Activated CD4-positive, alpha-beta T cell treated with anti-CD3 and anti-CD28 coated beads for 4 hours (primary cell): ENCODE measurements around the gene HNRNPA0.

Source experiments
- DNase-seq, 2 donors: peaks; one replicate each; pipeline ENCODE4 v3.0.0-alpha.2; 2020

The HNRNPA0 gene

DNA sequence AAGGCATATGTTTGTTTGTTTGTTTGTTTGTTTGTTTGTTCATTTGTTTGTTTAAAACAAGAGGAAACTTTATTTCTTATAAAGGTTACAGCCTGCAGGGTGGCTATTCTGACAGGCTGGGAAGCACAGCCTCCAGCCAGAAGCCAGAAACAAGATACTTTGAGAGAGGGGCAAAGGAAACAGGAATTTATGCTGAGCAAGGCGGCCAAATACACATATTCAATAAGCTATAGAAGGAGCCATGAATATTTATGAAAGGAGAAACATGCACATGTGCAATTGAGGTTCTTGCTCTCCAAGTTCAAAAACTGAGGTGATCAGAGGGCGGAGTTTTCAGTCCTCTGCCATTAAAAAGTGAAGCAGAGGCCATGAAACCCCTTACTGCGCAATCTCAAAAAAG, 37.8 kb downstream of the HNRNPA0 start:
- DNase-seq: no peak

- no peak for DNase-seq
These were observed 38.7 kb downstream of the HNRNPA0 start for GRCh38 chr5:137715456-137715855.

- DNase-seq: no peak
These were observed 39.2 kb downstream of the HNRNPA0 start for GRCh38 chr5:137714946-137715345.

GRCh38 chr5:137714494-137714893, 39.7 kb downstream of the HNRNPA0 start:
- no peak for DNase-seq

DNA sequence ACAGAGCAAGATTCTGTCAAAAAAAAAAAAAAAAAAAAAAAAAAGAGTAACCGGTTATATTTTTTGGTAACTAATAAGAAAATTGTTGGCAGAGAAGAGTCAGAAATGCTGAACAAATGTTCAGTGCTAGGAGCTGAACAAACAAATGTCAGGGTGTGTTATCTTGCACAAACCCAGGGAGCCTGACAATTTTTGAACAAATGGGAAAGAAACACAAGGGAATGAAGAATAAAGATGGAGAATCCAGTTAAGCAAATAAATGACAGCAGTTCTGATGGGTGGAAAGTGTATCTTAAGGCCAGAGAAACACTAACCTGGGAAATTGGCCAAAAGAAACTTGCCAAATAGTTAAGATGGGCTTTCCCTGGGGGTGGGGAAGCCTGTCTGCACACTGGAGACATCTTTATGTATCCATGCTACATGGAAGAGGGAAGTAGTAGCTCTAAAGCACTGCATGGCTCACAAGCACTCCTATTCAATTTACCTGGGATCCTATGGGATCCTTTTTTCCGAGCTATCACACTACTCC, 42.0 kb downstream of the HNRNPA0 start:
- DNase-seq: no peak

DNA sequence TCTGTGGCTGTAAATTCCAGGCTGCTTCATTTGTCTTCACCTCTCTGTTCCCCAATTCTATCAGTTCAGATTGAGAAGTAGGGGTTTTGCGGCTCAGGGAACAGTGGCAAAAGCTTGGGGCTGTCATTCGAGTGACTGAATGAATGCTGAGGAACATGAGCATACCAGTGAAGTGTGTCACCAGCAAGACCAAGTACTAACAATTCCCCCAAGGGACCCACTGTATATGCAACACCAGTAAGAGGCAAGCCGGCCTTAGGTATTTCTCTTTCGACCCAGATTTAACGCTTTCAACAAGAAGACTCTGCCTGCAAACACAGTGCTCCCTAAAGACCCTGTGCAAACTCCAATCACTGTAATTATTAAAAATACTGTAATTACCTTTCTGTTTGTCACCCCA, 44.1 kb downstream of the HNRNPA0 start:
- no peak for DNase-seq

- DNase-seq: no peak
These were observed 45.2 kb downstream of the HNRNPA0 start for GRCh38 chr5:137708796-137709559.

GRCh38 chr5:137708062-137708461, 46.1 kb downstream of the HNRNPA0 start:
- no peak for DNase-seq

GRCh38 chr5:137706841-137707240, 47.3 kb downstream of the HNRNPA0 start:
- no peak for DNase-seq

GRCh38 chr5:137705106-137705505, 49.1 kb downstream of the HNRNPA0 start:
- DNase-seq: no peak

- DNase-seq: no peak
These were observed 50.6 kb downstream of the HNRNPA0 start for GRCh38 chr5:137703565-137703964.

GRCh38 chr5:137700282-137700680, 53.9 kb downstream of the HNRNPA0 start:
- no peak for DNase-seq

- no peak for DNase-seq
These were observed 54.6 kb downstream of the HNRNPA0 start for GRCh38 chr5:137699336-137700281.

GRCh38 chr5:137696481-137696880, 57.7 kb downstream of the HNRNPA0 start:
- DNase-seq: peak; percentile 15 to 24

GRCh38 chr5:137695651-137696428, 58.3 kb downstream of the HNRNPA0 start:
- no peak for DNase-seq
